ENCODE results near the gene ALG12.

DNA sequence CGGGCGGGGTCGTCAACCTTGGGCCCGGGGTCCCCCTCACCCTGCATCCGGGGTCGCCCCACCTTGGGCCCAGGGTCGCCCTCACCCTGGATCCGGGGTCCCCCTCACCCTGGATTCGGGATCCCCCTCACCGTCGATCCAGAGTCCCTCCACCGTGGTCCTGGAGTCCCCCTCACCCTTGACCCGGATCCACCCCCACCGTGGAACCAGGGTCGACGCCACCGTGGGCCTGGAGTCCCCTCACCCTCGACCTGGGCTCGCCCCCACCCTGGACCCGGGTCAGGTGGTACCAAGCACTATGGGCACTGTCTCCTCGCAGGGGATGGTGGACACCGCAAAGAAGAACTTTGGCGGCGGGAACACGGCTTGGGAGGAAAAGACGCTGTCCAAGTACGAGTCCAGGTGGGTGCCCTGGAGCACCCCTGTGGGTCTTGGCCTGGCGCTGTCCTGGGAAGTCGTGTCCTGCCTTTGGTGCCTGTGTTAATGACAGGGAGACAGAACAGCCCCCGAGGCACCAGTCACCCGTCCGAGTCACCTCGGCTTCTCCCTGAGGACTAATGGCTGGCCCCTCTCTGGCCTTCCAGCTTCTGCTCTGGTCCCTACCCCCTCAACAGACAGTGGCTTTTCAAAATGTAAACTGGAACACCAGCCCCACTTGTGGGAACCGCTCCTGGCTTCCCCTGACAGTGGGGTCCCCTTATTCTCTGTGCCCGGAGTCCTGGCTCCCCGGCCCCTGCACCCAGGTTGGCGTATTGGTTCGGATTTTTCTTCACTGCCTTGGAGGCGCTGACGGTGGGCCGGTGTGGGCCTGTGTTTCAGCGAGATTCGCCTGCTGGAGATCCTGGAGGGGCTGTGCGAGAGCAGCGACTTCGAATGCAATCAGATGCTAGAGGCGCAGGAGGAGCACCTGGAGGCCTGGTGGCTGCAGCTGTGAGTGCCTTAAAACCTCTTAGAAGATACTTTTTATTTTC, 958 bp upstream of the ALG12 start:
- TF ChIP-seq, protein P1, sequence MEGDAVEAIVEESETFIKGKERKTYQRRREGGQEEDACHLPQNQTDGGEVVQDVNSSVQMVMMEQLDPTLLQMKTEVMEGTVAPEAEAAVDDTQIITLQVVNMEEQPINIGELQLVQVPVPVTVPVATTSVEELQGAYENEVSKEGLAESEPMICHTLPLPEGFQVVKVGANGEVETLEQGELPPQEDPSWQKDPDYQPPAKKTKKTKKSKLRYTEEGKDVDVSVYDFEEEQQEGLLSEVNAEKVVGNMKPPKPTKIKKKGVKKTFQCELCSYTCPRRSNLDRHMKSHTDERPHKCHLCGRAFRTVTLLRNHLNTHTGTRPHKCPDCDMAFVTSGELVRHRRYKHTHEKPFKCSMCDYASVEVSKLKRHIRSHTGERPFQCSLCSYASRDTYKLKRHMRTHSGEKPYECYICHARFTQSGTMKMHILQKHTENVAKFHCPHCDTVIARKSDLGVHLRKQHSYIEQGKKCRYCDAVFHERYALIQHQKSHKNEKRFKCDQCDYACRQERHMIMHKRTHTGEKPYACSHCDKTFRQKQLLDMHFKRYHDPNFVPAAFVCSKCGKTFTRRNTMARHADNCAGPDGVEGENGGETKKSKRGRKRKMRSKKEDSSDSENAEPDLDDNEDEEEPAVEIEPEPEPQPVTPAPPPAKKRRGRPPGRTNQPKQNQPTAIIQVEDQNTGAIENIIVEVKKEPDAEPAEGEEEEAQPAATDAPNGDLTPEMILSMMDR (IDR thresholded peaks at IDR 0.05) = no peak
- no peak for TF ChIP-seq EZH2 (IDR thresholded peaks at IDR 0.05; ENCODE audit: borderline replicate concordance, insufficient read depth, low read depth, low read length, poor library complexity, severe bottlenecking)

All from B cell (primary cell).